WERI-Rb-1 (cell line): ENCODE measurements around the gene MTRF1L.
"Not testable (repeated sequence)": the region's sequence is repeated elsewhere in the genome, so short reads cannot be mapped to it uniquely, and the experiment has no call there.

Source experiments
- DNase-seq: peaks from one replicate; pipeline ENCODE4 v3.0.0-alpha.2; 2020
- H3K27ac ChIP-seq: fragments of 250-450 bp; sonication (Bioruptor Pico); 2 replicates; pipeline ENCODE4 v1.5.1; 2020; ENCODE audit warnings: mild to moderate bottlenecking, moderate library complexity
- H3K27me3 ChIP-seq: fragments of 250-450 bp; sonication (Bioruptor Pico); 2 replicates; pipeline ENCODE4 v1.5.1; 2021; ENCODE audit warnings: mild to moderate bottlenecking, low read depth, moderate library complexity; ENCODE audit not compliant: insufficient read depth, severe bottlenecking
- H3K36me3 ChIP-seq: fragments of 250-450 bp; sonication (Bioruptor Pico); 2 replicates; pipeline ENCODE4 v1.5.1; 2020; ENCODE audit warnings: mild to moderate bottlenecking, moderate library complexity
- H3K4me3 ChIP-seq: 2 replicates; pipeline ENCODE4 v1.5.1; 2011; ENCODE audit warnings: low read depth, mild to moderate bottlenecking, control low read depth, low read length
- H3K9me3 ChIP-seq: fragments of 250-450 bp; sonication (Bioruptor Pico); 2 replicates; pipeline ENCODE4 v1.5.1; 2021; ENCODE audit warnings: mild to moderate bottlenecking, moderate library complexity; ENCODE audit not compliant: severe bottlenecking
- CTCF ChIP-seq: IDR thresholded peaks from 2 replicates; pipeline ENCODE4 v1.5.1; 2011; ENCODE audit warnings: low read depth, mild to moderate bottlenecking, control low read depth, inconsistent platforms, low read length

The MTRF1L gene

GRCh38 chr6:152977556-152977955, 25.0 kb downstream of the MTRF1L start:
- Histone ChIP-seq H3K4me3 (no peak overlapping the region), H3K9me3 (no peaks in the 10 kb centered on the region), H3K27ac (no peak overlapping the region), H3K36me3 (peaks cover 84% of the 10 kb centered on the region), H3K27me3 (no peaks in the 10 kb centered on the region)
- DNase-seq = no peak
- TF ChIP-seq CTCF = no peak

GRCh38 chr6:152976749-152977148, 25.8 kb downstream of the MTRF1L start:
- Histone ChIP-seq H3K36me3 (peaks cover 91% of the 10 kb centered on the region), H3K9me3 (no peaks in the 10 kb centered on the region), H3K4me3 (no peak overlapping the region), H3K27ac (no peak overlapping the region), H3K27me3 (no peaks in the 10 kb centered on the region)
- no peak for TF ChIP-seq CTCF
- DNase-seq = no peak

GRCh38 chr6:152975204-152975915, 27.1 kb downstream of the MTRF1L start:
- H3K27ac ChIP-seq = no peak overlapping the region
- H3K27me3 ChIP-seq = no peaks in the 10 kb centered on the region
- no peak for DNase-seq
- no peaks in the 10 kb centered on the region for H3K9me3 ChIP-seq
- H3K4me3 ChIP-seq = no peak overlapping the region
- peaks cover 94% of the 10 kb centered on the region for H3K36me3 ChIP-seq
- no peak for TF ChIP-seq CTCF

- DNase-seq = no peak
- no peak overlapping the region for H3K4me3 ChIP-seq
- peaks cover 89% of the 10 kb centered on the region for H3K36me3 ChIP-seq
- H3K27ac ChIP-seq = no peak overlapping the region
- no peaks in the 10 kb centered on the region for H3K9me3 ChIP-seq
- no peaks in the 10 kb centered on the region for H3K27me3 ChIP-seq
- no peak for TF ChIP-seq CTCF
Measured at GRCh38 chr6:152973916-152974315, 28.6 kb downstream of the MTRF1L start.

GRCh38 chr6:152969688-152970418, 32.7 kb downstream of the MTRF1L start:
- peaks cover 2% of the 10 kb centered on the region for H3K9me3 ChIP-seq
- DNase-seq = no peak
- no peak overlapping the region for H3K27ac ChIP-seq
- no peak for TF ChIP-seq CTCF
- peaks cover 53% of the 10 kb centered on the region for H3K36me3 ChIP-seq
- no peak overlapping the region for H3K4me3 ChIP-seq
- no peaks in the 10 kb centered on the region for H3K27me3 ChIP-seq

GRCh38 chr6:152966168-152966894, 36.2 kb downstream of the MTRF1L start:
- H3K36me3 ChIP-seq = peaks cover 17% of the 10 kb centered on the region
- H3K27ac ChIP-seq, H3K4me3 ChIP-seq, H3K9me3 ChIP-seq, DNase-seq, H3K27me3 ChIP-seq: not testable (repeated sequence)
